Right cardiac atrium (tissue), 5 donors: Measurements from ENCODE around the gene IGF1R. TPM values are rescaled to one million over a fixed set of nuclear protein-coding genes. Genes with fewer than 3 reads are reported as not detected.

Experiments
- ATAC-seq, 2 donors: fragments of 200-7000 bp; cut with Tn5 transposase; one replicate each; pipeline versions ENCODE4 v1.8.0 to v1.9.1; 2020; ENCODE audit warnings: moderate library complexity in 2 of 2, mild to moderate bottlenecking in 1 of 2
- DNase-seq, 3 donors: peaks; one replicate each; pipeline ENCODE4 v3.0.0-alpha.2; 2020
- H3K27ac ChIP-seq: one replicate; pipeline ENCODE4 v1.5.1; 2013; ENCODE audit warnings: mild to moderate bottlenecking, low read length, control low read depth, moderate library complexity
- H3K27me3 ChIP-seq: one replicate; pipeline ENCODE4 v1.6.1; 2013; ENCODE audit not compliant: control insufficient read depth, insufficient read depth
- H3K4me1 ChIP-seq: one replicate; pipeline ENCODE4 v1.6.1; 2013; ENCODE audit warnings: low read length; ENCODE audit not compliant: control insufficient read depth, insufficient read depth
- H3K4me3 ChIP-seq: one replicate; pipeline ENCODE4 v1.5.1; 2013; ENCODE audit warnings: low read length, control low read depth
- H3K9me3 ChIP-seq: one replicate; pipeline ENCODE4 v1.6.1; 2013; ENCODE audit warnings: low read length; ENCODE audit not compliant: control insufficient read depth
- WGBS: extraction: QIAGEN DNeasy Blood & Tissue Kit; methylation state at CpG from one replicate; pipeline ENCODE4 v1.1.7; 2013; 5-methylcytosine and 5-hydroxymethylcytosine counted together
- intact Hi-C, 4 donors: fragments of 100-400 bp; cut with DNase I; formaldehyde crosslinking; loops; one replicate each; pipeline versions ENCODE4 v1.11.0 to v1.14.0; 2022 to 2023
- polyA plus RNA-seq: library from polyadenylated mRNA; stranded (reverse); fragments of 200-250 nt; gene quantifications from one replicate; pipeline ENCODE4 v1.2.3, GENCODE V29; 2013
- total RNA-seq, 4 donors: library from RNA; stranded (reverse); fragmentation: NEBNext Ultra II Directional; extraction: Animal tissue kit (Norgen Biotek cat#: 25700); gene quantifications; one replicate each; pipeline ENCODE4 v1.2.1, GENCODE V29; 2021
- donor health status: healthy with polysubstance abuse.
- donor health status: DM: no; HTN: yes; CAD: no.
- donor health status: DM: no; HTN: no; CAD: no.
- donor health status: DM: no; HTN: yes; CAD: no; lungs with severe emphysema.
- donor health status: DM: yes; HTN: yes; CAD: no.

IGF1R gene
- total and polyA plus RNA-seq, 5 donors, result 9.0 to 52.3 (median 34.4) TPM

DNA sequence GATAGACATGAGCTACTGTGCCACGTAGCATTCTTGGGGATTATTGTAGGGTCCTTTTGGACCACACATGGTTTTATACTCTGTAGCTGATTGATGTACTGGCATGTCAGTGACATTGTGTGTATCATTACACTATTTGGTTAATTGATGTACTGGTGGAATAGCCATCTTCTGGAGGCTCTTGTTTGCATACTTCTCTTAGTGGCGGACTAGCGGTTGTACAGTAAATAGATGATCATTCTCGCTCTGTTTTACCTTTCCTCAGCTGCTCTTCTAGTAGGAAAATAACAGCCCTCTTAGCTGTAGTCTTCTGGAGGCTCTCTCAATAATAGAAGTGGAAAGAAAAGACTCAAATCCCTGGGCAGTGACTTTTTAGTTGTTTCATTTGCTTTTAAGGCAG, 24.8 kb downstream of the IGF1R start:
- H3K27ac ChIP-seq, result no peak overlapping the region
- DNase-seq (no peak), ATAC-seq (no peak)
- no peaks in the 10 kb centered on the region for H3K27me3 ChIP-seq
- no peak overlapping the region for H3K4me3 ChIP-seq
- no peaks in the 10 kb centered on the region for H3K9me3 ChIP-seq
- WGBS, result 96% methylated on average over 4 of the region's 4 CpGs
- H3K4me1 ChIP-seq, result peaks cover 19% of the 10 kb centered on the region
- intact Hi-C loops, result no loop called here

DNA sequence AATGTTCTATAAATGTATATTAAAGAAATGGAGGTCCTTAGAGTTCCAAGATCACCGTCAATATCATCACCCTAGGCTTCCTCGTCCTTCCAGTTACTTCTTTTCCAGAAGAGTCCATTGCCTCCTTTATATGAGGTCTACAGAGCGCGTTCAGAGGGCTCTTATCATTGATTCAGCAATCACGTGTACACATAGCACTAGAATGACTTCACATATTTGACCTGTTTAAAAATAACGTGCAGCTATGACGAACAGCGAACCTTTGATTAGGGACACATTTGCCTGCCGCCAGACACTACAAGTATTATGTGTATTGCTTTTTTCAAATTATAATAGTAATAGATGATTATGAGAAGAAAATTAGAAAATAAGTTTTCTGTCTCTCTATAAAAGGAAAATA, 26.0 kb downstream of the IGF1R start:
- H3K27me3 ChIP-seq, result no peaks in the 10 kb centered on the region
- no peak for DNase-seq
- 40% methylated on average over 9 of the region's 9 CpGs for WGBS
- H3K9me3 ChIP-seq, result no peaks in the 10 kb centered on the region
- no peak overlapping the region for H3K4me3 ChIP-seq
- peaks cover 14% of the 10 kb centered on the region for H3K4me1 ChIP-seq
- H3K27ac ChIP-seq, result peak overlapping the region; percentile 39
- ATAC-seq, result peak; percentile 82 to 86
- intact Hi-C loops, result no loop called here

DNA sequence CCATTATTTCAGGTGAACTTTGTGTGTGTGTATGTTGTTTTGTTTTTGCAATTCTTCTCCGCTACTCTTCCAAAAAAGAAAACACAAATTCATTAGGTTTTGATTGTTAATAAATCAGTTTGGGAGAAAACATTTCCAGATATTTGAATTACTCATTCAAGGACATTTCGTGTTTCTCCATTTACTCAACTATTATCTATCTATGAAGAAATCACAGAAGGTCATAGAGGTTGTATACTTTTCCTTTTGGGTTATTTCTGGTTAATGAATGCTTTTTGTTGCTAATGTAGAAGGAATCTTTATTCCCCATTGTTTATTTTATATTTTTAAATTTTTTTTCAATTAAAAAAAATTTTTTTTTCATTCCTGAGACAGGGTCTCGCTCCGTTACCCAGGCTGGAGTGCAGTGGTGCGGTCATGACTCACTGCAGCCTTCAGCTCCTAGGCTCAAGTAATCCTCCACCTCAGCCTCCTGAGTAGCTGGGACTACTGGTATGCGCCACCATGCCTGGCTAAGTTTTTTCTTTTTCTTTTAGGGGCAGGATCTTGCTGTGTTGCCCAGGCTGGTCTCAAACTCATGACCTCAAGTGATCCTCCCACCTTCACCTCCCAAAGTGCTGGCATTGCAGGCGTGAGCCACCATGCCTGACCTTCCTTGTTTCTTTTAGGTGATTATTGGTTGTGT, 28.4 kb downstream of the IGF1R start:
- H3K27ac ChIP-seq, result no peak overlapping the region

GRCh38 chr15:98677345-98678059, 29.2 kb downstream of the IGF1R start:
- WGBS, result 85% methylated on average over 5 of the region's 5 CpGs
- intact Hi-C loops, result no loop called here
- no peak for DNase-seq
- ATAC-seq, result no peak
- peaks cover 8% of the 10 kb centered on the region for H3K4me1 ChIP-seq
- H3K9me3 ChIP-seq, result no peaks in the 10 kb centered on the region
- no peak overlapping the region for H3K27ac ChIP-seq
- H3K4me3 ChIP-seq, result no peak overlapping the region
- no peaks in the 10 kb centered on the region for H3K27me3 ChIP-seq

More for the DNA sequence above, 28.4 kb downstream of the IGF1R start:
- ATAC-seq (no peak), DNase-seq (no peak)
- intact Hi-C loops, result no loop called here
- Histone ChIP-seq H3K9me3 (no peaks in the 10 kb centered on the region), H3K4me3 (no peak overlapping the region), H3K4me1 (peaks cover 8% of the 10 kb centered on the region), H3K27me3 (no peaks in the 10 kb centered on the region)
- WGBS, result 97% methylated on average over 7 of the region's 7 CpGs

- DNase-seq (no peak), ATAC-seq (no peak)
- intact Hi-C loops, result no loop called here
- Histone ChIP-seq H3K4me3 (no peak overlapping the region), H3K27me3 (no peaks in the 10 kb centered on the region), H3K27ac (no peak overlapping the region), H3K4me1 (peaks cover 13% of the 10 kb centered on the region), H3K9me3 (no peaks in the 10 kb centered on the region)
- 94% methylated on average over 7 of the region's 7 CpGs for WGBS
These were observed 30.1 kb downstream of the IGF1R start for GRCh38 chr15:98678484-98678883.

- no peak overlapping the region for H3K4me3 ChIP-seq
- DNase-seq (no peak), ATAC-seq (no peak)
- WGBS, result 94% methylated on average over 7 of the region's 7 CpGs
- no peaks in the 10 kb centered on the region for H3K9me3 ChIP-seq
- no peak overlapping the region for H3K27ac ChIP-seq
- peaks cover 20% of the 10 kb centered on the region for H3K4me1 ChIP-seq
- no peaks in the 10 kb centered on the region for H3K27me3 ChIP-seq
- intact Hi-C loops, result no loop called here
These were observed 32.7 kb downstream of the IGF1R start for GRCh38 chr15:98681061-98681460.

- no peaks in the 10 kb centered on the region for H3K9me3 ChIP-seq
- WGBS, result 45% methylated on average over 9 of the region's 9 CpGs
- no peak overlapping the region for H3K27ac ChIP-seq
- peaks cover 28% of the 10 kb centered on the region for H3K4me1 ChIP-seq
- H3K4me3 ChIP-seq, result no peak overlapping the region
- intact Hi-C loops, result no loop called here
- DNase-seq, result no peak
- H3K27me3 ChIP-seq, result no peaks in the 10 kb centered on the region
- no peak for ATAC-seq
These were observed 34.8 kb downstream of the IGF1R start for GRCh38 chr15:98682992-98683701.

- no peak for DNase-seq
- 44% methylated on average over 5 of the region's 5 CpGs for WGBS
- intact Hi-C loops, result no loop called here
- H3K27ac ChIP-seq, result no peak overlapping the region
- peaks cover 30% of the 10 kb centered on the region for H3K4me1 ChIP-seq
- no peaks in the 10 kb centered on the region for H3K9me3 ChIP-seq
- no peak overlapping the region for H3K4me3 ChIP-seq
- peak; percentile 51 to 54 for ATAC-seq
- H3K27me3 ChIP-seq, result no peaks in the 10 kb centered on the region
These were observed 35.5 kb downstream of the IGF1R start for GRCh38 chr15:98683831-98684230.

- Histone ChIP-seq H3K4me1 (peaks cover 30% of the 10 kb centered on the region), H3K27me3 (no peaks in the 10 kb centered on the region), H3K27ac (no peak overlapping the region), H3K9me3 (no peaks in the 10 kb centered on the region), H3K4me3 (no peak overlapping the region)
- WGBS, result 45% methylated on average over 4 of the region's 4 CpGs
- intact Hi-C loops, result no loop called here
- ATAC-seq (peak; percentile 26 to 32), DNase-seq (no peak)
These were observed 36.1 kb downstream of the IGF1R start for GRCh38 chr15:98684436-98684835.

- ATAC-seq (no peak), DNase-seq (no peak)
- Histone ChIP-seq H3K4me1 (peaks cover 34% of the 10 kb centered on the region), H3K27ac (no peak overlapping the region), H3K4me3 (no peak overlapping the region), H3K27me3 (no peaks in the 10 kb centered on the region), H3K9me3 (no peaks in the 10 kb centered on the region)
- WGBS, result 85% methylated on average over 5 of the region's 5 CpGs
- intact Hi-C loops, result no loop called here
These were observed 36.7 kb downstream of the IGF1R start for GRCh38 chr15:98684995-98685525.

- ATAC-seq (no peak), DNase-seq (no peak)
- Histone ChIP-seq H3K4me1 (peaks cover 31% of the 10 kb centered on the region), H3K27me3 (no peaks in the 10 kb centered on the region), H3K4me3 (no peak overlapping the region), H3K9me3 (no peaks in the 10 kb centered on the region), H3K27ac (no peak overlapping the region)
- WGBS, result 95% methylated on average over 5 of the region's 5 CpGs
- intact Hi-C loops, result no loop called here
These were observed 38.6 kb downstream of the IGF1R start for GRCh38 chr15:98686983-98687382.
